GM21360 (cell line): ENCODE data around the gene MAGI1.

Experiments
- ATAC-seq: cut with Tn5 transposase; IDR thresholded peaks from one replicate; pipeline ENCODE4 v1.9.1; 2021; ENCODE audit warnings: mild to moderate bottlenecking, moderate library complexity; ENCODE audit not compliant: unreplicated experiment

Gene MAGI1

DNA sequence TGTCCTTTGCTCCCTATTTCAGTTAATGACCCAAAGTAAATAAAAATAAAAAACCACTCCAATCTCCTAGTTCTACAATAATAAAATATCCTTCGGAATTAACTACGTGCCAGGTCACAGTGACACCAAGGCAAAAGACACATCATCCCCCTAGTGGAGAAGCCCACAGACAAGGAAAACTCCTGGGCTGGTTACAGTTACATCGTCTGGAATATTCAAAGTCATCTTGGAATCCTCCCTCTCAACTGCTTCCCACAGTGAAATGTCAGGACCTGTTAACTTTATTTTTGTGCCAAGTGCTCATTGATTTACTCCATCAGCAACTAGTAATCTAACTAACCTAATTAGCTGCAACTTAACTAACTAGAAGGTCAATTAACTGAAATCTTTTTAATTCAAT, 349.3 kb downstream of the MAGI1 start:
- ATAC-seq, result no peak

DNA sequence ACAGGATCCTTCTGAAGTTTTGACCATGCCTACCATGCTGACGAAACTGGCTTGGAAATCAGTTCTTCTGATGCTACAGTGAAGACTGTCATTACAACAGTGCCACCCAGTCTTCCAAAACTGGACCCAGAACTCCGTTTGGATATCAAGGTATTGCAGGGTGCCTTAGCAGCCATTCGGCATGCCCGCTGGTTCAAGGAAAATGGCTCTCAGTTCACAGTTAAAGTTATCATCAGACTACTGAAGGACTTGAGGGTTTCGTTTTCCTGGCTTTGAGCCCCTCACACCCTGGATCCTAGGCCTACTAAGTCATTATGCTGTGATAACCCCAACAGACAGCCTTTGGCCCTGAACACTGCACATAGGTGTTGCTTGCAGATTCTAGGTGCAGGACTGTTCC, 351.0 kb downstream of the MAGI1 start:
- no peak for ATAC-seq

DNA sequence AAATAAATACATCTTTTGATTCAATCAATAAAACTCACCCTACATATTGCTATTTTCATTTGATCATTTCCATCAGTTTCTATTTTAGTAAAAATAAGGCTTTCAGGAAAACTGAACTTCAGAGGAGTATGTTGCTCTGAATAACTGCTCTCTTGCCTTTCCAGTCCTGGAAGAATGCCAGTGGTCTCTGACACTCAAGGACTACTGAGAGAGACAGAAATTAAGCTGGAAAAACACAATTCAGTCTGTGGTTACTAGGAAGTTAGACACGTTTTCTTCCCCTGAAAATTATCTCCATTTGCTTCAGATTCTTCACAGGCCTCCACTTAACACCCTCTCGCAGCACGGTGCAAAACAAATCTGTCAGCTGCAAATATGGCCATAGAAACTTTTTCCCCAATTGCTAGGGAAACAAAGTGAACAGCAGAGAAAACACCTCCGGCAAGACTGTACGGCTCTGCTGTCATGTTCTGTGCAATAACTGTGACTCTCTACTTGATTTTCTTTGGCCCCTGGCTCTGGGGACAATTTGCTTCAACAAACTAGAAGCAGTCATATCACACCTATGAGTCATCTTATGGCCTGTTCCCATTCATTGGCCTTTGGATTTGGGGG, 353.0 kb downstream of the MAGI1 start:
- ATAC-seq, result no peak

DNA sequence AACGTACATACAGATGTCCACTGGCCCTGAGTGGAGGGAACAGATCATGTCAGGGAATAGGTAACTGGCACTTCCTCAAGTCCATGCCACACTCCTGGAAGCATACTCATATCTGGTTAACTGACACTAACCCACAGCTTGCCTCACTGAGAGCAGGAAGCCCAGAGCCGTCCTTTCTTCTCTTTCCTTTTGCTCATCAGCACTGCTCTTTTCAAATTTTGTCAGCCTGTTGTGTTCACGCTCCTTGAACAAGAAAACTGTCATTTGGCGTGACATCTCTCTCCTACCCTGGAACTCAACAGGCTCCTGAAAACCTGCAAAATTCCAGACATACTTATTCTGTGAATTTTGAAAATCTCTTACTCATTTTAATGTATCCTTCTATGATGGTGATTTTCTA, 360.2 kb downstream of the MAGI1 start:
- ATAC-seq, result no peak

DNA sequence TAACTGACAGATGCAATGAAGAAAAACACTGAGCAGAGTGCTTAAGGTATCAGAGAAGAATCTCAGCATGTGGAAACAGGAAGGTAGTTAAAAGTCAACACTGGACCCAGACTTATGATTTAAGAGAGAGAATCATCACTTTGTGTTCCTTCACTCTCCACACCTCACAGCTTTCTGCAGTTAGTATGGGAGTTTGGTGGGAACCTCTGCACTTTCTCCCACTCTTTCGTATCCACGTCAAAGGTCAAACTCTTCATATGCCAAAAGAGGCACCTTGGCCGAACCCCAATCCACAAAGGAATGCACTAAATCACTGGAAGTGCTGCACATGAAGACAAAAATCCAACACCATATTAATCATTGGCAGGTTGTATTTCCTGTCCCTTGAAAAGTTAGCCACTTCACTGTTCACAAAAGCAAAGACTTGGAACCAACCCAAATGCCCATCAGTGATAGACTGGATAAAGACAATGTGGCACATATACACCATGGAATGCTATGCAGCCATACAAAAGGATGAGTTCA, 361.2 kb downstream of the MAGI1 start:
- no peak for ATAC-seq

DNA sequence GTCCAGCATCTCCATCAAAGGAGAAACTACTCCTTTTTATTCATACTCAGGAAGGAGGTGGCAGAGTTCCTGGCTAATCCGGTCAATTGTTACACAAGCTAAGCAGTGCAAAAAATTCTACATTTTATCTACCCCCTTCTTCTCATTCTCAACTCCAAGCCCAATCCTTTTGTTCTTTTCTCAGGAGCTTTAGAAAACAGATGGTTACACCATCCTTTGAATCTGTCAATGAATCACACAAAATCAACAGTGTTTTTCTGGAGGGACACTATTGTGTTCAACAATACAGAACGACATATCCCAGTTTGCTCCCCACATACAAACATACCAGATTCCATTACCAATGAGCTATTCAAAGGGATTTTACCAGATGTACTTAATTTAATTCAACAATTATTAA, 362.1 kb downstream of the MAGI1 start:
- ATAC-seq, result no peak

DNA sequence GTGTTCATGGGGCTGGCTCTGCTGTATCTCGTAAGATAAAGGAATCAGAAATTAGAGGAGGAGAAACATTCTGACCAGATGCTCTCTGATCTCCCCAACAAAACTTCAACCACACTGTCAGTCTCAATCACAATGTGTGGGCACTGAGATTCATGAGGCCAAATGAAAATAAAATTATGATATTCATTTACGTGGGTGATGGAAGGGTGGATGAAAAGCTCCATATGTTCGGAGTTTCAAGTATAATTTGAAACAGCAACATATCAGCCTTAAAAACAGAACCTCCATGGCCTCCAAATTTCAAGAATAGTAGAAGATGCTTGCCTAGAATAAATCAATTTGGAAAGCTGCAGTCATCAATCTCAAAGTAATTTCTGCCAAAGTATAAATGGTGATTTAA, 363.7 kb downstream of the MAGI1 start:
- ATAC-seq, result no peak

DNA sequence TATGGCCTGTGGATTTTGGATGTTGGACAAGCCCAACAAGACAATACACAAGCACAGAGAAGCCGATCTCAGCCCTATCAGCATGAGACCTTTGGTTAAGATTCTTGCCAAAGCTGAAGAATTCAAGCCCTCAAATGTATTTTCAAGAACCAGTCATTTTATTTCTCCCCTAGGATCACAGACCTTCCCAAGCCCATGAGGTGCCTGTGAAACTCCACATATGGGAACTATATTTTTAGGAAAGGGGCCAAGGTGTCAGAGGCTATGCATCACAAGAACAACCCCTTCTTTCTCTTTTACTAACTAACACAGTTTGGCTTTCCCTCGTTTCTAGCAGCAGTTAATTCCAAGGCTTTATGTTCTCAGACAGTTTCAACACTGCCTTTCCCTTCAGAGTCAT, 364.5 kb downstream of the MAGI1 start:
- no peak for ATAC-seq

DNA sequence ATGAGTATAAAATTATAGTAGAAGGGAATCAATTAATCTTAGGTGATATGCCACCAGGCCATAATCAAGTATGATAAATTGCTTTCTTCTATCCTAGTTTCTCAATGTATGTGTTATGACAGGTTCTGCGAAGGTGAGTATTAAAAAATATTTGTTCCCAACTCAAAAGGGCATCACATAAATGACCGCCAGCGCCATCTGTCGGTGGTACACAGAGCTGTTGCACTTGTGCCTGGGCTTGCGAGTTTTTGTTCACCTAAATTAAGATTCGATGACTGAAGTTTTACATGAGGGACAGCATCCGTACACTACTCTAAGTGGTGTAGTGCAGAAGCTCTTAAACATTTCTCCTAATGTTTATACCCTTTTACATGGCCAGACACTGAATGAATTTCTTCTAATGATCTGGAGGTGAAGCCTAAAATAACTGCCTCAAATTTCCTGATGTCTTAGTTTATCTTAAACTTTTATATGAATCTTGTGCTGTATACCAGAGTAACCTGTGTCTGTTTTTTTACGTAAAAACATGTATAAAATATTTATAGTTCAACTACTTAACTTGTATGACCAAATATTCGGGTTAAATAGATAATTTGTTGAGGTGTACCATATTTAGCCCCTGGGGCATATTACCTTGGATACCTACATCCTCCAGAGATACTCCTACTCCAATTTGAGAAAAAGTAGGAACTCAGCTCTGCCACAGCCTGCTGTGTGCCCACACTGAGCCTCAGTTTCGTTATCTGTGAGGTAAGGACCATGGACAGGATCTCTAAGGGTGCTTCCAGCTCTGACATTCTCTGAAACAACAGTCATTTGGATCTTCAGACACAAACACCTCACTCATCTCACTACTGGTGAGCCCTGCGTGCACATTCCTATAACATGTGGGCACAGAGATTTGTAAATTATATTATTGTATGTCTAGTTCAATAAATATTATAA, 365.6 kb downstream of the MAGI1 start:
- ATAC-seq, result no peak

DNA sequence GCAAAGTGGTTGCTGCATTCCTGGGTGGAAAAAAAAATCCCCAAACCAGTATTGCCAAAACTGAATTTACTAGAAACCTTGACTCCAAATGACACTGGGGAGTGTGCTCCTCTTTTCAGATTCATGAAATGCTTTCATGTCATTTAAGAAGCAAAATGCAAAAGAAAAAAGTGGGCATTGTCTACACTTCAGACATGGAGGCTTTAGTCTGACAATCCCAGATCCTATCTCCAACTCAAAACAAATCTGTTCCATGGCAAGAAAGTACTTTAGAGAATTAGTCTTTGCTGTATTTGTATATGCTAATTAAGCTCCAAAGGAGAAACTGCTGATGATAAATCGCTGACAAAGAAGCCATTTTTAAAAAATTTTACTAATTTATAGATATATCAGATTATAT, 366.7 kb downstream of the MAGI1 start:
- ATAC-seq, result no peak

DNA sequence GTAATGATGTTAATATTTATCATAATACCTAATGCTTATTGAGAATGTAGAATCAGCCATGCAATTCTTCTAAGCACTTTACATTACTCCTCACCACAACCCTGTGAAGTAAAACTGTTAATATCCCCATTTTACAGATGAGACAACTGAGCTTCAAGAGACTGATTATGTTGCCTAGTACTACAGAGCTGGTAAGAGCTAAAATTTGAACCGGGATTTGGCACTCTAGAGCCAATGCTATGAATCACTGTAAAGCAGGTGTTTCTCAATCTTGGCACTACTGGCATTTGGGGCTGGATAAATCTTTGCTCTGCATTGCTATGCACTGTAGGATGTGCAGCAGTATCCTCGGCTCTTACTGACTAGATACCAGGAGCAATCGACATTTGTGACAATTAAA, 367.7 kb downstream of the MAGI1 start:
- no peak for ATAC-seq

DNA sequence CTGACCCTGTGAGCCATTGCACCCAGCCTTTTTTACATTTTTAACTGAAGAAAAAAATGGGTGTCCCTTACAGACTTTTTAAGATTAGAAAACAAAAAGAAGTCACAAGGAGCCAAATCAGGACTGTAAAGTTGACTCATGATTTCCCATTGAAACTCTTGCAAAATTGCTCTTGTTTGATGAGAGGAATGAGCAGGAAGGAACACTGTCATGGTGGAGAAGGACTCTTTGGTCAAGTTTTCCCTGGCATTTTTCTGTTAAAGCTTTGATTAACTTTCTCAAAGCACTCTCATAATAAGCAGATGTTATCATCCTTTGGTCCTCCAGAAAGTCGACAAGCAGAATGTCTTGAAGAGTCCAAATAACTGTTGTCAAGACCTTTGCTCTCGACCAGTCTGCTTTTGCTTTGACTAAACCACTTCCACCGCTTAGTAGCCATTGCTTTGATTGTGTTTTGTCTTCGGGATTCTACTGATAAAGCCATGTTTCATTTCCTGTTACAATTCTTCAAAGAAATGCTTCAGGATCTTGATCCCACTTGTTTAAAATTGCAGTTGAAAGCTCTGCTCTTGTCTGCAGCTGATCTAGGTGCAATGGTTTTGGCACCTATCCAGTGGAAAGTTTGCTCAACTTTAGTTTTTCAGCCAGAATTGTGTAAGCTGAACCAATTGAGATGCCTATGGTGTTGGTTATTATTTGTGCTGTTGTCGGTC, 369.4 kb downstream of the MAGI1 start:
- no peak for ATAC-seq

DNA sequence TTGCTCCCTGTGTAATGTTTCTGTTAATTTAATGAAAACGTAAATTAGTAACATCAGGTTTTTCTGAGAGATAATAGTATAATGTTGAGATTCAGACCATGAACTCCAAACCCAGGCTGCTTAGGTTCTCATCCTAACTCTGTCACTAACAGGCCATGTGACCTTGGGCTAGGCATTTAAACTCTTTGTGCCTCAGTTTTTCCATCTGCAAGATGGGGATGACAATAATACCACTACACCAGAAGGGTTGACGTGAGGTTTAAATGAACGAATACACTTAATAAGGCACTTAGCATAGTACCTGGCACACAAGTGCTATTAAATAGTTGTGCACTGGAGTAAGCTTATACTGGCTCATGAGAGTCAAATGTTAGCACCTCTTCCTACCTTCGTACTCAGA, 370.8 kb downstream of the MAGI1 start:
- ATAC-seq, result no peak

DNA sequence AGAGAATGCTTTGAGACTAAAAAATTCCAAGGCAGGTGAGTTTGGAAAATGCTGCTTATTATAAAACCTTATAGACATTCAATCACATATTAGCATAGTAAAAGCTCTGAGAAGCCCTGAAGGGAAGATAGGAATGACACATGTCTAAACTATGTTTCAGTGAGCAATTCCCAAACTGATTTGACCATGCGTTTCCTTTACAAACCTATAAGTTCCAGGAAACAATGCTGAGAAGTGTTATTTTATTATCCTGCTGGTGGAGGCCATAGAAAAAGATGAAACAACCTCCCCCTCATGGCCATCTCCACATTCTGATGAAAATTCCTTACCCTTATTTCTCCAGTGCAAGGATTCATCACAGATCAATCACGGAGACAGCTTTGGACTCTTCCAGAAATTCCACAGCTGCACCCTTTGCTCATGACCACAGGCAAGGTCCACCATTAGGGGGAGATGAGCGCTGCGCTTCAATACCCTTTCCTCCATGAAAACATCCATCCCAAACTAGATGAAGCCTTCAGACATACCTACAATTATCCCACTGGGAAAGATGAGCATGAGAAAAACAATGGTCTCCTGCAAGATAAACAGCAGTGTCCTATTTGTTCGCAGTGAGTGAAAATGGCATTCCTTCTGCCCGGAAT, 372.1 kb downstream of the MAGI1 start:
- no peak for ATAC-seq

DNA sequence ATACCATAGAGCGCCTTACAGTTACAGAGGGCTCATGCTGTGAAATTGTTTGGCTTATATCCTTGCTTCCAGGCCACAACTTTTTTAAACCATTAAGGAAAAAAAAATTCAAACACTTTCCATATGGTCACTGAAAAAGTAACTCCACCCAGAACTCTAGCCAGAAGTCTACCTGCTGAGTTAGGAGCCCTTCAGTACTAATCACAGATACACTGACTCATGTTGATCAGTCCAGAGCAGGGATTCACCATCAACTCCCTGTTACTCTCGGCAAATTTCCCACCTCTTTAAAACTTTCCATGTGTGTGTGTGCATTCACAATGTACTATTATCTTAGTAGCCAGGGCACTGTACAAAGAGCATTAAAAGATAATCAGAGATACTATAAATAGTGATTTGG, 372.8 kb downstream of the MAGI1 start:
- ATAC-seq, result no peak

DNA sequence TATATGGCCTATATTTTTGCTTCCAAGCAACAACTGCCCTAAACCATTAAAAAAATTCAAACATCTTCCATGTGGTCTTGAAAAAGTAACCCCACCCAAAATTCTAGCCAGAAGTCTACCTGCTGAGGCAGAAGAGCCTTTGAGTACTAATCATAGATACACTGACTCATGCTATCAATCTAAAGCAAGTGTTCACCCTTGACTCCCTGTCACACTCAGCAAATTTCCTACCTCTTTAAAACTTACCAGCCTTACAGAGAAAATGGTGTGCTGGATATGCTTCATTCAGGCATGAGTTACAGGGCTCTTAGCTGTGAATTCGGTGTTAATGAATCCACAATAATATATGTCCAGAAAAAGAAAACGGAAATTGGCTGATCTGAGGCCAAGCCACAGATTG, 373.8 kb downstream of the MAGI1 start:
- ATAC-seq, result no peak

DNA sequence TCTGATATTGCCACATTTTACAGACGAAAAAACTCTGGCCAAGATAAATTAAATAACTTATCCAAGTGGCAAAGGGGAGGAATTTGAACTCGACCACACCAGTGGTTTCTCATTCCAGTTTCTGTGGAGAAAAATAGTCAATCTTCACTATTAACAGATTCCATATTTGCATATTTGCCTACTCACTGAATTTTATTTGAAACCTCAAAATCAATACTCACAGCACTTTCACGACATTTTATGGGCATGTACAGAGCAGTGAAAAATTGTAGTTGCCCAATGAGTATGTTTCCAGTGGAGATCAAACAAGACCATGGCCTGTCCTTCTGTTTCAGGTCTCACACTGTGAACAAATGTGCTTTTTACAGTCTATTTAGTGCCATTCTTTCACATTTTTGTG, 374.3 kb downstream of the MAGI1 start:
- no peak for ATAC-seq

DNA sequence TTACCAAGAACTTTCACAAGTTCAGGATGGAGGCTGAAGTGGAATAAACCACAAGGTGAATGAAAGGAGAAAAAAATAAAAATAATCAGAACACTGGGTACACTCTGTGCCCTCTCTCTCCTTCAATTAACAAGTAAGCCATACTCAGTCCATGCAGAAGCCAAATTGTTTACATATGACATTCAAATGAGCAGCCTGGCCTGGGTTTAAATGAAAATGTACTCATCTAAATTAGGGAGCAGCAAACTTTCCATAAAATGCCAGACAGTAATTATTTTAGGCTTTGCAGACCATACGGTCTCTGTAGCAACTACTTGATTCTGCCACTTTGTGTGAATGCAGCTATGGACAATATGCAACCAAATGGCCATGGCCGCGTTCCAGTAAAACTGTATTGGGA, 376.6 kb downstream of the MAGI1 start:
- ATAC-seq, result no peak

DNA sequence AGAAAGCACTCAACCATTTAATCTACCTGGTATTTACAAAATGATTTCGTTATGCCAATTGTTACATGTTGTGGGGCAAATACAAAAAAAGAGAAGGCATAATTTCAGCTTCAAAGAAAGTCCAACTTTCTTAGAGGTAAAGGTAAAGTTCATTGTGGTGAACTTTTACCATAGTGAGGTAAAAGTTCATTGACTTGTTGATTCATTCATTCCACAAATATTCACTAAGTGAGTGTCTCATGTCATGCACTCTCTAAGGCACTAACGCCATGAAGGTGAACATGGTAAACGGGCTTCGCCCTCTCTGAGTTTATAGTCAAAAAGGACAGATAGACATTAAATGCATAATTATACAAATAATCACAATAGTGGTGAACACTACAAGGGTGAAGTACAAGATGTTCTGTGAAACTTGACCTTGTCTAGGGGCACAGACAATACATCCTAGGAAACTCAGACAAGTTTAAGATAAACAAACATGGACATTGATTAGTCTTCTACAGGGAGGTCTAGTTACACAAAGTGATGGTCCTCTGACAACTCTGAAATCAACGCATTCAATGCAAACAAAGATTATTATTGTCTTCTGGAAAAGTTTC, 378.6 kb downstream of the MAGI1 start:
- ATAC-seq, result no peak

DNA sequence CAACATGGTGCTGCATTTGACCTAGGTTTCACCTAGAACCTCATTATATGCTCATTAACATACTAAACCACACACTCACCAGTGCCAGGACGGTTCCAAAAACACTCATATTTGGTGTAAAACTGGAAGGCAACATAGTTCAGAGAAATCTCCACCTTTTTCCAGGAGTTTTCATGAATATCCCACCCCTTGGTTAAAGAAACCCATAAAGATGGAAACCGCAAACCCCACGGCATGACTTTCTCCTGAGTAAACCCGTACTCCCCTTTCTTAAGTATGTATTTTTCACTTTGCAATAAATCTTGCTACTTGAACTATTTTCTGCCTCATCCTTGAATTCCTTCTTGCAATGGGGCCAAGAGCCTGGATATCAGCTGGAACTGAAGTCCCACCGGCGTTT, 379.3 kb downstream of the MAGI1 start:
- no peak for ATAC-seq

DNA sequence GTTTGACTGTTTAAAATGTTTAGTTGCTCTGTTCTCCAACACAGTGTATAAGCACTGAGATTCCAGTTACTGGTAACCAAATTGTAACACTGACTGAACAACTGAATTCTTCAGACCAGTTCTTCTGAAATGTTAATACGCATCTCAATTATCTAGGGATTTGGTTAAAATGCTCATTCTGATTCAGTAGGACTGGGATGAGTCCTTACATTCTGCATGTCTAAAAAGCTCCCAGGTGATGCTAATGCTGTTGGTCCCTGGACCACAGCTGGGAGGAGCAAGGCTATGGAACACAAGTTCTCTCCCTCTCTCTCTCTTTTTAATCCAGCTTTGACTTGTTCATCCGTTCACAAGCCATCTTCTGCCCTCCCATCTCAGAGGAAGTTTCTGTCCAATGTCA, 380.3 kb downstream of the MAGI1 start:
- ATAC-seq, result no peak
